Spleen (tissue), 7 donors: ENCODE data around the gene TSPAN17.
A peak's percentile ranks its signal among the peaks of the same experiment; 100 is the strongest.

Experiments
- CTCF ChIP-seq, 11 experiments: fragments of 200-600 bp in 7 of 11; fragments of 450-650 bp in 4 of 11; sonication (generic) in 4 of 11; IDR thresholded peaks in 8 of 11; conservative IDR thresholded peaks in 3 of 11; 1 replicate in 7 of 11; 2 replicates in 4 of 11; pipeline versions ENCODE4 v1.4.0 to v1.8.0; 2016 to 2021; ENCODE audit warnings: antibody characterized with exemption in 11 of 11, inconsistent platforms in 4 of 11, mild to moderate bottlenecking in 1 of 11
- POLR2A ChIP-seq, 3 donors: fragments of 450-650 bp; IDR thresholded peaks; one replicate each; pipeline ENCODE4 v1.5.1; 2017; ENCODE audit warnings: antibody characterized with exemption in 3 of 3, mild to moderate bottlenecking in 1 of 3
- donor health status: DM: no; HTN: no; CAD: no; lungs with moderate emphysema.
- donor health status: DM: no; HTN: no; CAD: no.
- donor health status: DM: no; HTN: no; CAD: no.

GRCh38 chr5:176619569-176620332, 27.5 kb upstream of the TSPAN17 start:
- peak in 2 of 11 experiments; percentile 2 to 25 for TF ChIP-seq CTCF (IDR thresholded peaks at IDR 0.05 in 8 of 11, conservative IDR thresholded peaks at IDR 0.05 in 3 of 11)
- TF ChIP-seq POLR2A (IDR thresholded peaks at IDR 0.05), result no peak
